ENCODE measurements around the gene BRMS1.
"Not testable (repeated sequence)": the region's sequence is repeated elsewhere in the genome, so short reads cannot be mapped to it uniquely, and the experiment has no call there.

BRMS1 gene

GRCh38 chr11:66362481-66363147 is 17.7 kb upstream of the BRMS1 start:
- DNase-seq, result no peak

- DNase-seq, result no peak
These were observed 16.6 kb upstream of the BRMS1 start for GRCh38 chr11:66361502-66361941.

- no peak for DNase-seq
These were observed 15.6 kb upstream of the BRMS1 start for GRCh38 chr11:66360406-66361073.

- no peak for DNase-seq
These were observed 14.8 kb upstream of the BRMS1 start for GRCh38 chr11:66359662-66360087.

GRCh38 chr11:66350560-66351235 is 5.8 kb upstream of the BRMS1 start:
- DNase-seq, result not testable (repeated sequence)

GRCh38 chr11:66349084-66349386 is 4.1 kb upstream of the BRMS1 start:
- DNase-seq, result no peak

GRCh38 chr11:66347425-66348276 is 2.7 kb upstream of the BRMS1 start, which contains the start of gene B4GAT1:
Gene B4GAT1 (minus strand): TSS chr11:66347629. CDS start chr11:66347545, 84 bp downstream.
- peak; percentile 67 for DNase-seq

- DNase-seq, result no peak
These were observed 1.8 kb upstream of the BRMS1 start for GRCh38 chr11:66346476-66347424.

GRCh38 chr11:66345316-66345649 is 379 bp upstream of the BRMS1 start:
- DNase-seq, result peak; percentile 28

- no peak for DNase-seq
These were observed 1.7 kb downstream of the BRMS1 start for GRCh38 chr11:66343176-66343575.

- DNase-seq, result no peak
These were observed 3.3 kb downstream of the BRMS1 start for GRCh38 chr11:66341502-66342126.

GRCh38 chr11:66340596-66341501 is 4.1 kb downstream of the BRMS1 start:
- no peak for DNase-seq

GRCh38 chr11:66339686-66340483 is 5.0 kb downstream of the BRMS1 start:
- no peak for DNase-seq

- no peak for DNase-seq
These were observed 5.7 kb downstream of the BRMS1 start for GRCh38 chr11:66339162-66339675.

- no peak for DNase-seq
These were observed 6.4 kb downstream of the BRMS1 start for GRCh38 chr11:66338276-66339161.

- DNase-seq, result no peak
These were observed 7.6 kb downstream of the BRMS1 start for GRCh38 chr11:66337103-66337899.
